Measurements from ENCODE around the gene CIAO1.
"Not testable (repeated sequence)": the region's sequence is repeated elsewhere in the genome, so short reads cannot be mapped to it uniquely, and the experiment has no call there.

CIAO1 gene

DNA sequence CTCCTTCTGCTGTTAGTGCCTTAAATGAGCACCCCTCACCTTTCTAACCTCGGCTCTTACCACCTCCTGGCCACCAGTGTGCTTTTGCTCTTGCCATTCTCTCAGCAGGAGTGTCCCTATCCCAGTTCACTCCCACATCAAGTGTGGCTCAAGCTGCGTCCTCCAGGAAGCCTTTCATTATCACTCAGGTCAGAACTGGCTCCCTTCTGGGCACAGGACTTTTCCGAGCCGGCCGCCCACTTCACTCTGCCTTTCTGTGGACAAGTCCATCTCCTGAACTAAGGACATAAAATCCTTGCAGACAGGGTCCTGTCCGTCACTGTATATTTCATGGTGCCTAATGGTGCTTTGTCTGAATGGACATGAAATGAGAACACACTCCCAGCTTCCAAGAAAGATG, 15.8 kb upstream of the CIAO1 start:
- DNase-seq (ENCODE audit: low read depth), result no peak

GRCh38 chr2:96251721-96252292, 14.2 kb upstream of the CIAO1 start:
- no peak for DNase-seq (ENCODE audit: low read depth)

DNA sequence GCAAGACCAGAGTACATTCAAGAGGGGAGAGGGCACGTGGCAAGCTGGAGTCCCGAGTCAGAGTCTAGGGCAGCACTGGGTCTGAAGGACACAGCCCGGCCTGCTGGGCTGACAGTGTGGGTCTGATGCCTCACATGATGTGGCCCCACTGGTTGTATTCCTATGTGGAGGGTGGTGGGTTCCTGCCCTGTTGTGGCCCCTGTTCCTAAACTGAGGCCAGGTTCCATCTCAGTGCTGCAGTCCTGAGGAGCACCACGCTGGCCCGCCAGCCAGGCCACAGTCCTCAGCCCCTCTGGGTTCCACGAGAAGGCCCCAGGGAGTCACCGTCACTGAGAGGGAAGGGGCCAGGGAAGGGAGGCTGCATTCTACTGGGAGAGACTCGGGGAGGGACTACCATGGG, 13.5 kb upstream of the CIAO1 start:
- DNase-seq (ENCODE audit: low read depth), result no peak

GRCh38 chr2:96253006-96253405, 13.0 kb upstream of the CIAO1 start:
- no peak for DNase-seq (ENCODE audit: low read depth)

GRCh38 chr2:96254571-96254970, 11.5 kb upstream of the CIAO1 start:
- no peak for DNase-seq (ENCODE audit: low read depth)

GRCh38 chr2:96256611-96257113, 9.4 kb upstream of the CIAO1 start:
- DNase-seq (ENCODE audit: low read depth), result no peak

GRCh38 chr2:96257744-96258143, 8.3 kb upstream of the CIAO1 start:
- not testable (repeated sequence) for DNase-seq (ENCODE audit: low read depth)

- DNase-seq (ENCODE audit: low read depth), result no peak
Measured at GRCh38 chr2:96258166-96259022, 7.6 kb upstream of the CIAO1 start.

DNA sequence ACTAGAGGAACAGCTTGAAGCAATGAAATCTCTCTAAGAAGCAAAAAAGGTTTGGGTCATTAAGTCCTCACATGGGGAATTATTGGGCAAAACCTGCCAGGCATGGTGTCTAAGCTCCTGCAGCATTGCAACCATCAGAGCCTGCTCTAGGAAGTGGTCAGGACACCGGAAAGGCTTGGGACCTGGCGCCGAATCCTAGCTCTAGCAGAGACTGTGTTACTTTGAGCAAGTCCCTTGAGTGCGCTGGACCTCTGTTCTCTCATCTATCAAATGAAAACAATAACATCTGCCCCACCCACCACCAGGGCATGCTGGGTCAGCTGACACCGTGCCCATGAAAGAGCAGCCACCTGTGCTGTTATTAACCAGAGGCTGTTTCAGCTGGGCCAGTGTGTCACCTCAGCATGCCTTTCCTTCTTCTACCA, 6.5 kb upstream of the CIAO1 start:
- no peak for DNase-seq (ENCODE audit: low read depth)

DNA sequence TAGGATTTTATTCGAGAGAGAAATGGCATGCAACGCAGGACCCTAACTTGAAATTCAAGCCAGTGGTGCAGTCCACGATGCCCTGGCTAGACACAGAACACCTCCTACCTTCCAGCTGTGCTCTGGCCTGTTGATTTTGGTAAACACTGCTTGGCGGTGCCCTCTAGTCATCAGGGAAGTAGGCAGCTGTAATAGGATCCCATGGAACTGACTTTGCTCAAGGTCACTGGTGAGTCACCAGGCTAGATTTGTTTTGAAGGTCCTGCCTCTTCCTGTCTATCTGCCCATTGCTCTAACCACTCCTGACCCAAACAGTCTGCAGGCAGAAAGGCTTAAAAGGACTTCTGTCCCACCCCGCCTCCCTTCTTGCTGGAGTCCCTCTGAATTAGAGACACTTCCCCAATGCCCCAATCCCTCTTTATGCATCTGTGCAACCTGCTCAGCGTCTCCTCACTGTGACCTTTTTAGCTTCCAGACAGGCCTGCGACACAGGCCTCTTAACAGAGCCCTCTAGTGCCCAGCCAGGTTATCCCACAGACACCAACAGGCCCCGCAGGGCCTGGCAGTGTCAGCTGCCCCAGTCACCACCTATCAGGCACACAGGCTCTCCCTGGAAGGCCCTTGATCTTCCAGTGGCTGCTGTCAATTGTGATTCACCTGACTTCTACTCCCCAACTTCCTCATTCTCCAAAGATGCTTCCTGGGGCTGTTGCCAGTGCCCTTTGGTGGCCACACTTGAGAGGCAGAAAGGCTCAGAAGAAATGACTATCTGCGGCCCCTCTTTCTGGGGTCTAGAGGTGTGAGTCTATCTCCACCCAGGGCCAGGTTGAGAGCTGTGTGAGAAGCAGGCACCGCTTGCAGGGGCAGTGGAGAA, 5.4 kb upstream of the CIAO1 start:
- no peak for DNase-seq (ENCODE audit: low read depth)

GRCh38 chr2:96261328-96262003, 4.6 kb upstream of the CIAO1 start:
- DNase-seq (ENCODE audit: low read depth), result no peak

GRCh38 chr2:96262306-96262705, 3.7 kb upstream of the CIAO1 start:
- DNase-seq (ENCODE audit: low read depth), result no peak

DNA sequence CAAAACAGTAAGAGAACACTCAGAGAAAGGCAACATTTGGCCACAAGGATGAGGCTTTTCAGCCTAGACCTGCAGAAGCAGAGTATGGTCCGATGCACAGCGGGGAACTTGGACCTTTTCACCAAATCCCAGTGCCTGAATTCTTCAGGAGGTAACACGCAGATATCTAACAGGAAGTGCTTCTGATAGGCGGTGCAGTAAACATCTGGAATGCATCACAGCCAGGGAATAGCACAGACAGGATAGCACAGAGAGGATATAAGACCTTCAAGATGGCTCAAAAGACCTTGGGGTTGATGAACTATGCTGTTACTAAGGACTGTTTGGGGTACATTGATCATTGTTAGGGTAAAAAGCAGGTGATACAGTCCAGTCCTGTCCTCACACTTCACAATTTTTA, 1.9 kb upstream of the CIAO1 start:
- no peak for DNase-seq (ENCODE audit: low read depth)

DNA sequence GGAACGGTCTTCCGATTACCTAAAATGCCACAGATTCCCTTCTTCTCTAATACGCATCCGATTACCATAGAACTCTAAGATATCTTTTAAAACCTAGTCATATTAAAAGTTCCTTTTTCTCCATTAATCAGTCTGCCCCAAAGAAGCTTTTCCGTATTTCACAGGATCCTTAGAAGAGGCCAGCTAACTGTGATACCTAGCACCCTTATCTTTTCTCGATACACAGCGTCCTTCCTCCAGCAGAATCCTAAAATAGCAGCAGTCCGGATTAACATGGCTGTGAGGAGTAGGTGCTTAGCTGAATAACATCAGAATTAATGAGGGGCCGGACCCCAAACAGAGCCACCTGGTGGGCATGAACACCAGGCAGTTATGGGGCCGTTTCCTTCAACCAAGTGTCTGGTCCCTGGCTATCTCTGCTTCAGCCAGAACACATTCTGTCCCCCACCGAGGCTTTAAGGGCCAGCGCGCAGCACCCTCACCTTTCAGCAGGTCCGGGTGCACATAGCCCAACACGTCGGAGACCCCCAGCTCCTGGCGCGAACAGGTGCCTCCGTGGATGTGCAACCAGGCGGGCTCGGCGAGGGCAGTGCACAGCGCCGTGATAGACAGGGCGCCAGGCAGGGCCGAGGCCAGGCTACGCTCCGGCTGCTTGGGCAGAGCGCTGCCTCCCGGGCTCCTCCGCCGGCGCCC, 1.2 kb upstream of the CIAO1 start:
- DNase-seq (ENCODE audit: low read depth), result peak; percentile 6

- DNase-seq (ENCODE audit: low read depth), result peak; percentile 31
Measured at GRCh38 chr2:96265349-96265839, 631 bp upstream of the CIAO1 start.

- peak; percentile 12 for DNase-seq (ENCODE audit: low read depth)
Measured at GRCh38 chr2:96267159-96267971, 1.3 kb downstream of the CIAO1 start.

DNA sequence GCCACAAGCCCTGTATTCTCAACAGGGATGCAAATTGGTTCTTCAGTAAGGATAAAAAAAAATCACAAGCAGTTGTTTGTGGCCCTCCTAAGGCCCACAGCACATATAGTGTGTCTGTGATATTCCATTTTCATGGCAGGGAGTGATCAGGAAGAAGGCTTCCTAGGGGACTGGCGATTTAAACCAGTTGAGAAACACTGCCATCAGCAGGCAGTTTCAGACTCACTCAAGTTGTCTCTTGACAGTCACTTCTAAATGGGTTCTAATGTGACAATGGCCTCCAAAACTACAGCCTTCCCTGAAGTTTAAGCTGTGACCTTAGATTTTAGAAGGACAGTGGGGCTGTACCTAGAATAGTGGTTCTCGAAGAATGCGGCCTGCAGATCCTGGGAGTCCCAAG, 6.0 kb downstream of the CIAO1 start:
- DNase-seq (ENCODE audit: low read depth), result no peak

DNA sequence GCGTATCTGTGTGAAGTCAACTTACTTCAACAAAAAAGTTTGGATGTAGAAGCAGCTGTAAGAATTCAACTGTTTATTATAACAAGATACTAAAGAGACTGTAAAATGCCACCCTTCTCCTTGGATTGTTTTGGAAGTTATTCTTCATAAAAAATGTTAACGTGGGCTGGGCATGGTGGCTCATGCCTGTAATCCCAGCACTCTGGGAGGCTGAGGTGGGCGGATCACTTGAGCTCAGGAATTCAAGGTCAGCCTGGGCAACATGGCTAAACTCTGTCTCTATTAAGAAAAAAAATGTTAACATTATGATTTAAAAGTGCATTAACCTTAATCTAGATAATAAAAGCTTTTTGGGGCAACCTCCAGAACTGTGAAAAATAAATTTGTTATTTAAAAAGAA, 7.7 kb downstream of the CIAO1 start:
- DNase-seq (ENCODE audit: low read depth), result no peak

GRCh38 chr2:96274355-96275056, 8.5 kb downstream of the CIAO1 start:
- DNase-seq (ENCODE audit: low read depth), result no peak
